GM12878 (cell line): ENCODE results near the gene TMEM150C. TPM values are rescaled to one million over a fixed set of nuclear protein-coding genes. Genes with fewer than 3 reads are reported as not detected.

ENCODE experiments used
- ATAC-seq: fragments of 200-7000 bp; cut with Tn5 transposase; 3 replicates; pipeline ENCODE4 v1.9.1; 2020; ENCODE audit warnings: mild to moderate bottlenecking, moderate library complexity
- BruUV-seq: library from RNA; stranded (reverse); fragments of 400-500 nt; replicated peaks from 2 replicates; lab custom pipeline; 2021; lab: Mats Ljungman, UMichigan
- CTCF ChIA-PET: fragments of 300-600 bp; sonication (Branson Sonifier 250); formaldehyde crosslinking; extraction: SDS; loops from one replicate; lab custom pipeline; 2021; ENCODE audit warnings: inconsistent platforms; lab: Yijun Ruan, JAX
- POLR2A ChIA-PET: fragments of 350-600 bp; formaldehyde crosslinking; extraction: SDS; loops from one replicate; lab custom pipeline; 2021; ENCODE audit warnings: inconsistent platforms; lab: Charles Lee
- RAD21 ChIA-PET: fragments of 300-600 bp; sonication (Branson Sonifier 250); formaldehyde crosslinking; loops from one replicate; lab custom pipeline; 2023; ENCODE audit warnings: antibody characterized with exemption; ENCODE audit not compliant: unreplicated experiment; lab: Charles Lee
- SMC1A ChIA-PET: fragments of 300-600 bp; sonication (Branson Sonifier 250); formaldehyde crosslinking; loops from one replicate; lab custom pipeline; 2023; ENCODE audit not compliant: unreplicated experiment, uncharacterized antibody; lab: Charles Lee
- DNase-seq: peaks from one replicate; pipeline ENCODE4 v3.0.0-alpha.2; 2011; ENCODE audit warnings: low read depth, low spot score
- FAIRE-seq: peaks from 3 replicates; lab custom pipeline; 2011; peaks lifted over from hg19 to GRCh38; lab: Jason Lieb, UNC
- H2AFZ ChIP-seq: 2 replicates; pipeline ENCODE4 v1.6.0; 2011; ENCODE audit warnings: low read depth, low read length, control low read depth; ENCODE audit not compliant: control insufficient read depth
- H3K27ac ChIP-seq: 2 replicates; pipeline ENCODE4 v1.5.1; 2011; ENCODE audit warnings: control low read depth; ENCODE audit not compliant: control insufficient read depth, insufficient read depth
- H3K27me3 ChIP-seq, 2 experiments: replicated peaks in 1 of 2; 2 replicates each; pipeline versions ENCODE4 v1.6.0 to v1.6.1; 2011; ENCODE audit warnings: low read length in 1 of 2; ENCODE audit not compliant: control insufficient read depth in 2 of 2, insufficient read depth in 2 of 2
- H3K36me3 ChIP-seq, 2 experiments: 2 replicates each; pipeline ENCODE4 v1.5.1; 2011; ENCODE audit warnings: low read length in 1 of 2; ENCODE audit not compliant: control insufficient read depth in 2 of 2, insufficient read depth in 2 of 2
- H3K4me1 ChIP-seq: 2 replicates; pipeline ENCODE4 v1.6.1; 2011; ENCODE audit warnings: mild to moderate bottlenecking, low read length, moderate library complexity, mixed read lengths; ENCODE audit not compliant: control insufficient read depth, insufficient read depth
- H3K4me2 ChIP-seq: 2 replicates; pipeline ENCODE4 v1.6.0; 2011; ENCODE audit warnings: control low read depth; ENCODE audit not compliant: control insufficient read depth, insufficient read depth
- H3K4me3 ChIP-seq: fragments of 200-600 bp; sonication (generic); 2 replicates; pipeline ENCODE4 v1.5.1; 2016
- H3K79me2 ChIP-seq: 2 replicates; pipeline ENCODE4 v1.6.0; 2011; ENCODE audit warnings: low read length; ENCODE audit not compliant: control insufficient read depth, insufficient read depth
- H3K9ac ChIP-seq: 2 replicates; pipeline ENCODE4 v1.8.0; 2011; ENCODE audit warnings: low read length, control low read depth, mixed read lengths; ENCODE audit not compliant: control insufficient read depth, insufficient read depth
- H3K9me3 ChIP-seq: replicated peaks from 3 replicates; pipeline ENCODE4 v1.5.1; 2011; ENCODE audit warnings: mild to moderate bottlenecking, low read length; ENCODE audit not compliant: control insufficient read depth, insufficient read depth
- H4K20me1 ChIP-seq: 2 replicates; pipeline ENCODE4 v1.6.0; 2011; ENCODE audit not compliant: control insufficient read depth, insufficient read depth
- ASH2L ChIP-seq: fragments of 300-600, 200-600 bp; sonication (generic); IDR thresholded peaks from 2 replicates; pipeline ENCODE4 v1.6.1; 2017; ENCODE audit warnings: low read depth, mild to moderate bottlenecking, borderline replicate concordance
- CHD4 ChIP-seq: fragments of 200-600 bp; sonication (generic); IDR thresholded peaks from 2 replicates; pipeline ENCODE4 v1.6.1; 2016; ENCODE audit warnings: mild to moderate bottlenecking
- CREM ChIP-seq: IDR thresholded peaks from 2 replicates; pipeline ENCODE4 v1.6.1; 2014; ENCODE audit warnings: antibody characterized with exemption, low read depth
- MEF2B ChIP-seq: fragments of 450-650 bp; IDR thresholded peaks from 2 replicates; pipeline ENCODE4 v1.6.1; 2018; ENCODE audit warnings: mild to moderate bottlenecking, moderate library complexity; ENCODE audit not compliant: partially characterized antibody, poor library complexity, severe bottlenecking
- PML ChIP-seq: IDR thresholded peaks from 2 replicates; pipeline ENCODE4 v1.6.1; 2012; ENCODE audit warnings: low read length, inconsistent platforms
- RAD21 ChIP-seq: IDR thresholded peaks from 2 replicates; pipeline ENCODE4 v1.6.1; 2011; ENCODE audit warnings: mild to moderate bottlenecking, low read depth, low read length, moderate library complexity; ENCODE audit not compliant: insufficient read depth
- STAT1 ChIP-seq: fragments of 450-650 bp; conservative IDR thresholded peaks from 2 replicates; pipeline ENCODE4 v1.6.1; 2014; ENCODE audit warnings: antibody characterized with exemption, mild to moderate bottlenecking
- TCF12 ChIP-seq: IDR thresholded peaks from 2 replicates; pipeline ENCODE4 v1.6.1; 2011; ENCODE audit warnings: low read depth, mild to moderate bottlenecking, low read length
- ZNF592 ChIP-seq: fragments of 450-650 bp; IDR thresholded peaks from 2 replicates; pipeline ENCODE4 v1.6.1; 2017; ENCODE audit warnings: mild to moderate bottlenecking, moderate library complexity
- WGBS: methylation state at CpG from one replicate; pipeline ENCODE4 v1.1.6; 2016; ENCODE audit warnings: low lambda C conversion rate; ENCODE audit not compliant: insufficient replicate concordance, insufficient coverage; ENCODE audit errors: missing lambda C conversion rate; 5-methylcytosine and 5-hydroxymethylcytosine counted together
- in situ Hi-C: fragments of 300-500 bp; cut with MboI; formaldehyde crosslinking; loops from 9 replicates; pipeline ENCODE4 v1.14.3; 2018; ENCODE audit warnings: mixed read lengths
- intact Hi-C: fragments of 100-400 bp; cut with micrococcal nuclease; formaldehyde crosslinking; loops from one replicate; pipeline ENCODE4 v1.14.2; 2022; ENCODE audit not compliant: unreplicated experiment
- polyA plus RNA-seq, 11 experiments: library from polyadenylated mRNA; depleted of rRNA in 4 of 11; unstranded in 6 of 11; stranded (reverse) in 5 of 11; fragments of >200 nt; fragmentation: Nextera tagmentation in 4 of 11; fragmentation: Illumina TruSeq in 1 of 11; extraction: Ambion mirVana in 4 of 11; extraction: Trizol in 1 of 11; gene quantifications; 1 replicate in 1 of 11; 2 replicates in 10 of 11; pipeline versions ENCODE4 v1.2.1 to v1.2.3, GENCODE V29; 2011 to 2016; ENCODE audit warnings: inconsistent platforms in 2 of 11, missing spikeins in 2 of 11, low read depth in 1 of 11
- total RNA-seq, 4 experiments: library from RNA; depleted of rRNA in 3 of 4; stranded (reverse); fragments of >200 nt in 3 of 4; fragmentation: Illumina TruSeq in 1 of 4; extraction: Trizol in 1 of 4; gene quantifications; 2 replicates each; pipeline versions ENCODE4 v1.2.1 to v1.2.3, GENCODE V29; 2013 to 2021

Gene TMEM150C
- total and polyA plus RNA-seq, 10 of the 15 experiments (the other 5 are each of a cell fraction or from before 2014, with no cell fraction given): 0.04 to 0.78 (median 0.13) TPM; not detected in 2

GRCh38 chr4:82461710-82462109 lies 100.1 kb downstream of the TMEM150C start:
- Histone ChIP-seq H3K4me3 (no peak overlapping the region), H4K20me1 (no peaks in the 10 kb centered on the region), H3K4me2 (no peak overlapping the region), H3K9me3 (no peaks in the 10 kb centered on the region), H3K27ac (no peak overlapping the region), H2AFZ (no peak overlapping the region), H3K4me1 (no peaks in the 10 kb centered on the region), H3K9ac (no peak overlapping the region), H3K36me3 (peaks cover 9 to 11% of the 10 kb centered on the region in 2 experiments; a peak in 2 of 4 replicates), H3K79me2 (no peaks in the 10 kb centered on the region), H3K27me3 (no peaks in the 10 kb centered on the region)
- ChIA-PET POLR2A (interaction anchor here (0.6 kb wide), 1 partner anchor 273 kb away, joined by 4 read pairs; no protein-coding TSS in a partner anchor), SMC1A (interaction anchor here (0.6 to 3.1 kb wide), 4 partner anchors 9 to 277 kb away, joined by 3 to 17 read pairs (median 3); no protein-coding TSS in a partner anchor), CTCF (interaction anchor here (0.5 to 9.1 kb wide), 11 partner anchors 10 to 1180 kb away, joined by 3 to 89 read pairs (median 4); no protein-coding TSS in a partner anchor), RAD21 (interaction anchor here (1.1 to 2.9 kb wide), 4 partner anchors 272 to 281 kb away, joined by 3 to 17 read pairs (median 6); no protein-coding TSS in a partner anchor)
- intact Hi-C loops: loop anchor here (1.0 to 10.0 kb wide), 2 partner anchors 278 to 823 kb away; partner anchors contain the start of gene COQ2
- 93% methylated on average over 2 of the region's 2 CpGs for WGBS
- no TSS peak for BruUV-seq
- in situ Hi-C loops: loop anchor here (5.0 kb wide), 1 partner anchor 276 kb away; no protein-coding TSS in a partner anchor
- DNase-seq (no peak), ATAC-seq (no peak), FAIRE-seq (no peak)
- TF ChIP-seq ZNF592: no peak
- TF ChIP-seq PML: no peak
- no peak for TF ChIP-seq STAT1
- TF ChIP-seq TCF12: no peak
- TF ChIP-seq CHD4: no peak
- no peak for TF ChIP-seq MEF2B
- TF ChIP-seq ASH2L: no peak
- no peak for TF ChIP-seq CREM
- TF ChIP-seq RAD21: no peak
